Mesendoderm (in vitro differentiated cells): ENCODE data around the gene ADAMTSL2.

Experiments
- DNase-seq: peaks from one replicate; pipeline ENCODE4 v3.0.0; 2013
- H2AK5ac ChIP-seq: 2 replicates; pipeline ENCODE4 v1.6.1; 2013; ENCODE audit warnings: low read length, inconsistent platforms
- H2BK120ac ChIP-seq: 2 replicates; pipeline ENCODE4 v1.6.1; 2013; ENCODE audit warnings: low read depth, mild to moderate bottlenecking, low read length, moderate library complexity, mixed read lengths
- H2BK15ac ChIP-seq: replicated peaks from 2 replicates; pipeline ENCODE4 v1.6.1; 2013; ENCODE audit warnings: low read depth, mild to moderate bottlenecking, moderate library complexity
- H2BK5ac ChIP-seq: 2 replicates; pipeline ENCODE4 v1.6.1; 2013; ENCODE audit warnings: low read length, inconsistent platforms
- H3K18ac ChIP-seq: 2 replicates; pipeline ENCODE4 v1.6.1; 2013; ENCODE audit warnings: mild to moderate bottlenecking, low read length, mixed read lengths
- H3K23ac ChIP-seq: one replicate; pipeline ENCODE4 v1.6.1; 2013; ENCODE audit warnings: low read length
- H3K27ac ChIP-seq: 2 replicates; pipeline ENCODE4 v1.5.1; 2013; ENCODE audit warnings: low read depth, mild to moderate bottlenecking, inconsistent platforms, low read length, moderate library complexity
- H3K27me3 ChIP-seq: 2 replicates; pipeline ENCODE4 v1.6.1; 2013; ENCODE audit warnings: low read length, control low read depth, mild to moderate bottlenecking, inconsistent platforms; ENCODE audit not compliant: insufficient read depth, poor library complexity
- H3K36me3 ChIP-seq: 2 replicates; pipeline ENCODE4 v1.6.1; 2013; ENCODE audit warnings: low read length, inconsistent platforms; ENCODE audit not compliant: control insufficient read depth, insufficient read depth
- H3K4ac ChIP-seq: one replicate; pipeline ENCODE4 v1.6.1; 2013; ENCODE audit warnings: low read depth, mild to moderate bottlenecking, low read length, moderate library complexity
- H3K4me1 ChIP-seq: 2 replicates; pipeline ENCODE4 v1.6.1; 2013; ENCODE audit warnings: low read depth, low read length, inconsistent platforms; ENCODE audit not compliant: control insufficient read depth
- H3K4me2 ChIP-seq: 2 replicates; pipeline ENCODE4 v1.6.1; 2013; ENCODE audit warnings: low read length
- H3K4me3 ChIP-seq: 2 replicates; pipeline ENCODE4 v1.5.1; 2013; ENCODE audit warnings: mild to moderate bottlenecking, low read length
- H3K56ac ChIP-seq: one replicate; pipeline ENCODE4 v1.6.1; 2013; ENCODE audit warnings: low read length
- H3K79me1 ChIP-seq: 2 replicates; pipeline ENCODE4 v1.6.1; 2013; ENCODE audit warnings: low read length, inconsistent platforms
- H3K79me2 ChIP-seq: 2 replicates; pipeline ENCODE4 v1.6.1; 2013; ENCODE audit warnings: mild to moderate bottlenecking, low read length; ENCODE audit not compliant: control insufficient read depth, insufficient read depth
- H3K9ac ChIP-seq: 2 replicates; pipeline ENCODE4 v1.6.1; 2013; ENCODE audit warnings: low read length, inconsistent platforms
- H4K5ac ChIP-seq: one replicate; pipeline ENCODE4 v1.6.1; 2013; ENCODE audit warnings: low read length
- H4K8ac ChIP-seq: one replicate; pipeline ENCODE4 v1.6.1; 2013; ENCODE audit warnings: low read depth, mild to moderate bottlenecking, control low read depth, low read length, moderate library complexity
- WGBS: extraction: QIAGEN DNeasy Blood & Tissue Kit; methylation state at CpG from one replicate; pipeline ENCODE4 v1.1.7; 2013; ENCODE audit warnings: low lambda C conversion rate, missing lambda C conversion rate; ENCODE audit not compliant: insufficient coverage; ENCODE audit errors: extremely low coverage; 5-methylcytosine and 5-hydroxymethylcytosine counted together

ADAMTSL2 gene

GRCh38 chr9:133511607-133512006 is 22.9 kb upstream of the ADAMTSL2 start:
- H3K36me3 ChIP-seq, result no peaks in the 10 kb centered on the region
- H3K27me3 ChIP-seq, result no peaks in the 10 kb centered on the region
- H3K79me1 ChIP-seq, result no peaks in the 10 kb centered on the region
- no peak overlapping the region for H2AK5ac ChIP-seq
- peaks cover 7% of the 10 kb centered on the region for H3K4me1 ChIP-seq
- no peaks in the 10 kb centered on the region for H3K79me2 ChIP-seq
- H3K18ac ChIP-seq, result no peak overlapping the region
- 100% methylated on average over 2 of the region's 10 CpGs for WGBS
- no peak overlapping the region for H2BK120ac ChIP-seq
- no peak overlapping the region for H2BK15ac ChIP-seq
- H3K23ac ChIP-seq, result no peak overlapping the region
- H3K4ac ChIP-seq, result no peak overlapping the region
- H4K8ac ChIP-seq, result no peak overlapping the region
- no peak overlapping the region for H3K9ac ChIP-seq
- DNase-seq, result no peak
- H4K5ac ChIP-seq, result no peak overlapping the region
- H2BK5ac ChIP-seq, result no peak overlapping the region
- H3K4me3 ChIP-seq, result no peak overlapping the region
- H3K56ac ChIP-seq, result no peak overlapping the region
- H3K4me2 ChIP-seq, result no peak overlapping the region
- no peak overlapping the region for H3K27ac ChIP-seq

DNA sequence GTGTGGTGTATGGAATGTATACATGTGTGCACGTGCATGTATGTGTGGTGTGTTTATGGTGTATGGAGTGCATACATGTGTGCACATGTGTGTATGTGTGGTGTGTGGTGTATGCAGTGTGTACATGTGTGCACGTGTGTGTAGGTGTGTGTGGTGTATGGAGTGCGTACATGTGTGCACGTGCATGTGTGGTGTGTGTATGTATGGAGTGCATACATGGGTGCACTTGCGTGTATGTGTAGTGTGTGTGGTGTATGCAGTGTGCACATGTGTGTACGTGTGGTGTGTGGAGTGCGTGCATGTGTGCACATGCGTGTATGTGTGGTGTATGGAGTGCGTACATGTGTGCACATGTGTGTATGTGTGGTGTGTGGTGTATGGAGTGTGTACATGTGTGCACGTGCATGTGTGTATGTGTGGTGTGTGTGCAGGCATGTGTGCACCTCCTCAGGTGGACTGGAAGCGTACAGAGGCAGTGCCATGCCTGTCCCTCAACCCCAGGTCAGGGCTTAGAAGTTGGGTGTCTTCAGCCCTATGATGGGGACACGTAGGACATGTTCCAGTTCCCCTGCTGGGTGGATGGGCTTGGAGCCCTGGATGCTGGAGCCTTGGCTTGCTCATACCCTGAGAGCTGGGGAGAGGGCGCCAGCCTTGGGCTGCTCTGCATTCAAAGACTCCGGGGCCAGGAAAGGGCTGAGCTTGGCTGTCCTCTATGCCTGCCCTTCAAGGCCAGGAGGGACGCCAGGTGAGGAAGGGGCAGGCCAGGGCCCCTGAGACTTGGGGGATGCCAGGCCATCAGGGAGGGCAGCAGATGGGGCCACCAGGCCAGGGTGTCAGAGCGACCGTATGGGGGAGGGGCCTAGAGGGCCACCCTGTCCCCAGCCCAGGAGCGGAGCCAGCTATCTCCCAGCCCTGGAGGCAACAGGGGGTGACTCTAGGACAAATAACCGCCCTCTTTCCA is 22.0 kb upstream of the ADAMTSL2 start:
- H3K4me3 ChIP-seq, result no peak overlapping the region
- WGBS, result no CpG with 5 or more reads among the region's 19 CpGs
- no peak for DNase-seq

DNA sequence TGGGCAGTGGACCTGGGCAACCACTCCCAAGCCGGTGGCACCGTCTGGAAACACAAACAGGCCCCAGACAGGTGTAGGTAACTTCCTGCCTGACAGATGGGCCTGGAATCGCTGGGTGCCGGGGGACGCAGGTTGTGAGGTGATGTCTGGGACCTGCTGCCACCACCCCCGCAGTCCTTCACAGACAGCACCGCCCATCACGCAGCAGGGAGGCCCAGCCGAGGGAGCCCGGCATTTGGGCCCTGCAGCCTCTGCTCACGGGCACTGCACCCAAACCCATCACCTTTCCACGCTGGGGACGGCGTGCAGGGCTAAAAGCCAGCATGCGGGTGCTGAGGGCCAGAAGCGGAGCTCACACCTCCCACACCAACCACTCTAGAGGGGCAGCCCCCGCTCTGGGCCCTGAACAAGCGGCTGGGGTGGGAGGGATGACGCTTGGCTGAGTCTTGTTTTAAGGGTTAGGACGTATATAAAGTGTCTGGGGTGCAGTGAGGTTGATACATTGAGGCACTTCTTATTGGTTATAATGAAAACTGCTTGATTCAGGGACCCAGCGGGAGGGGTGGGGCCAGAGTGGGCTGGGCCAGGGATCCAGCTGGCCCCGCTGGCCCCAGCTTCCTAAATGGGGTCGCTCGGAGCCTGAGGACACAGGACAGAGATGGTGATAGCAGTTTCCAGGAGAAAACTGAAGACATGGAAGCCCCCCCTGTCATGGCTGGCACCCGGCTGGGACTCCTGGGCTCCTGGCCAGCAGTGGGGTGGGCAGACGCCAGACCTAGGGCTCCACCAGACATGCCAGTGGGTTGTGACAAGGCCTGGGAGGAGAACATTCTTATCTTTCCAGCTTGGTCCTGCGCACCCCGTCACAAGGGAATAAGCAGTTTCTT is 21.0 kb upstream of the ADAMTSL2 start:
- Histone ChIP-seq H3K36me3 (no peaks in the 10 kb centered on the region), H3K23ac (no peak overlapping the region)

More for the DNA sequence above, 22.0 kb upstream of the ADAMTSL2 start:
- H2BK120ac ChIP-seq, result no peak overlapping the region
- no peak overlapping the region for H3K9ac ChIP-seq
- H3K4ac ChIP-seq, result no peak overlapping the region
- H3K18ac ChIP-seq, result no peak overlapping the region
- H3K36me3 ChIP-seq, result no peaks in the 10 kb centered on the region
- no peaks in the 10 kb centered on the region for H3K79me1 ChIP-seq
- H2AK5ac ChIP-seq, result no peak overlapping the region
- no peaks in the 10 kb centered on the region for H3K27me3 ChIP-seq
- no peak overlapping the region for H3K56ac ChIP-seq
- H2BK15ac ChIP-seq, result no peak overlapping the region
- H4K5ac ChIP-seq, result no peak overlapping the region
- H3K79me2 ChIP-seq, result no peaks in the 10 kb centered on the region
- no peak overlapping the region for H2BK5ac ChIP-seq
- H4K8ac ChIP-seq, result no peak overlapping the region
- H3K4me2 ChIP-seq, result no peak overlapping the region
- no peak overlapping the region for H3K27ac ChIP-seq
- H3K4me1 ChIP-seq, result peaks cover 7% of the 10 kb centered on the region
- H3K23ac ChIP-seq, result no peak overlapping the region

GRCh38 chr9:133514460-133515239 is 19.9 kb upstream of the ADAMTSL2 start:
- no peak overlapping the region for H2AK5ac ChIP-seq
- H2BK15ac ChIP-seq, result no peak overlapping the region
- no peaks in the 10 kb centered on the region for H3K79me1 ChIP-seq
- no peak overlapping the region for H3K4ac ChIP-seq
- no peak overlapping the region for H4K8ac ChIP-seq
- no peaks in the 10 kb centered on the region for H3K36me3 ChIP-seq
- H3K9ac ChIP-seq, result no peak overlapping the region
- H3K79me2 ChIP-seq, result no peaks in the 10 kb centered on the region
- peaks cover 3% of the 10 kb centered on the region for H3K4me1 ChIP-seq
- no peak overlapping the region for H2BK120ac ChIP-seq
- no peak overlapping the region for H3K4me3 ChIP-seq
- no peak overlapping the region for H2BK5ac ChIP-seq
- no peak overlapping the region for H4K5ac ChIP-seq
- no peak overlapping the region for H3K27ac ChIP-seq
- no peak overlapping the region for H3K18ac ChIP-seq
- no peak for DNase-seq
- no peak overlapping the region for H3K23ac ChIP-seq
- no peak overlapping the region for H3K56ac ChIP-seq
- no peak overlapping the region for H3K4me2 ChIP-seq
- no CpG with 5 or more reads among the region's 14 CpGs for WGBS
- H3K27me3 ChIP-seq, result no peaks in the 10 kb centered on the region

More for the DNA sequence above, 21.0 kb upstream of the ADAMTSL2 start:
- no peak overlapping the region for H3K4me2 ChIP-seq
- no peak overlapping the region for H2AK5ac ChIP-seq
- H3K79me1 ChIP-seq, result no peaks in the 10 kb centered on the region
- H3K79me2 ChIP-seq, result no peaks in the 10 kb centered on the region
- H4K8ac ChIP-seq, result no peak overlapping the region
- peaks cover 7% of the 10 kb centered on the region for H3K4me1 ChIP-seq
- no peaks in the 10 kb centered on the region for H3K27me3 ChIP-seq
- no peak overlapping the region for H3K4me3 ChIP-seq
- no peak overlapping the region for H2BK5ac ChIP-seq
- no peak overlapping the region for H4K5ac ChIP-seq
- H3K56ac ChIP-seq, result peak overlapping the region; percentile 25
- H3K18ac ChIP-seq, result no peak overlapping the region
- H3K9ac ChIP-seq, result no peak overlapping the region
- no CpG with 5 or more reads among the region's 28 CpGs for WGBS
- H3K27ac ChIP-seq, result no peak overlapping the region
- no peak overlapping the region for H3K4ac ChIP-seq
- H2BK120ac ChIP-seq, result no peak overlapping the region
- DNase-seq, result no peak
- no peak overlapping the region for H2BK15ac ChIP-seq

DNA sequence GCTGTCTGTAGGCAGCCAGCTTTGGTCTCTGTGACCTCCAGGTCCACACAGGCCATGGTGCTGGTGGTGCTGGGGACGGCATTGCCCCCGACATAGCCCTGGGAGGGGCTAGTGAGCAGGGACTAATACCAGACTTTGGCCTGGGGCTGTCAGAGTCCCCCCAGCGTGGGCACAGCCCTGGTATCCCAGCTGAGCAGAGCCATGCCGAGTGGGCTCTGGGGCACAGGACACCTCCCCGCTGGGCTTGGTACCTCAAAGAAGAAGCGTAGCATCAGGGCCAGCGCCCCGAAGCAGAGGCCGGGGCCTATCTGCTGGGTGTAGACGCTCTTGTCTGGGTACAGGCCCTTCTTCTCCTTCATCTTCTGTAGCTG is 19.3 kb upstream of the ADAMTSL2 start:
- Histone ChIP-seq H3K56ac (no peak overlapping the region), H3K9ac (no peak overlapping the region), H4K5ac (no peak overlapping the region), H3K27me3 (no peaks in the 10 kb centered on the region), H3K4me3 (no peak overlapping the region), H3K27ac (no peak overlapping the region), H2BK15ac (no peak overlapping the region), H3K4ac (no peak overlapping the region), H3K23ac (no peak overlapping the region), H2BK120ac (no peak overlapping the region), H2AK5ac (no peak overlapping the region), H3K4me2 (no peak overlapping the region), H3K79me1 (no peaks in the 10 kb centered on the region), H2BK5ac (no peak overlapping the region), H3K4me1 (peaks cover 2% of the 10 kb centered on the region), H4K8ac (no peak overlapping the region), H3K18ac (no peak overlapping the region), H3K36me3 (no peaks in the 10 kb centered on the region), H3K79me2 (no peaks in the 10 kb centered on the region)
- no CpG with 5 or more reads among the region's 10 CpGs for WGBS
- DNase-seq, result no peak
